Activated T-cell treated with anti-CD3 and anti-CD28 coated beads, Interleukin-2, amount 50 U/mL, for 4 hours (primary cell): ENCODE measurements around the gene RABL6. TPM values are rescaled to one million over a fixed set of nuclear protein-coding genes. Genes with fewer than 3 reads are reported as not detected.
A peak's percentile ranks its signal among the peaks of the same experiment; 100 is the strongest.
"Not testable (repeated sequence)": the region's sequence is repeated elsewhere in the genome, so short reads cannot be mapped to it uniquely, and the experiment has no call there.

Experiments used
- ATAC-seq, 2 donors: fragments of 200-7000 bp; cut with Tn5 transposase; one replicate each; pipeline ENCODE4 v1.10.0; 2021
- DNase-seq: peaks from one replicate; pipeline ENCODE4 v3.0.0-alpha.2; 2020
- H3K27me3 Mint-ChIP-seq: one replicate; pipeline ENCODE4 v1.8.0; 2021; ENCODE audit warnings: low read depth, mixed read lengths
- H3K36me3 Mint-ChIP-seq: one replicate; pipeline ENCODE4 v1.8.0; 2022; ENCODE audit warnings: mixed read lengths; ENCODE audit not compliant: insufficient read depth
- H3K4me1 Mint-ChIP-seq: one replicate; pipeline ENCODE4 v1.8.0; 2021; ENCODE audit warnings: low read depth, mixed read lengths
- H3K4me3 Mint-ChIP-seq: one replicate; pipeline ENCODE4 v1.8.0; 2021; ENCODE audit warnings: mild to moderate bottlenecking, moderate library complexity, mixed read lengths
- H3K9me3 Mint-ChIP-seq: one replicate; pipeline ENCODE4 v1.8.0; 2021; ENCODE audit warnings: mixed read lengths
- total RNA-seq, 3 donors: library from RNA; stranded (reverse); gene quantifications; one replicate each; pipeline ENCODE4 v1.2.1, GENCODE V29; 2021

The RABL6 gene
- total RNA-seq, 3 donors from 2014 or later: 90.6 to 103 (median 100) TPM

- not testable (repeated sequence) for H3K36me3 Mint-ChIP-seq, H3K9me3 Mint-ChIP-seq
- DNase-seq: peak; percentile 28
- Mint-ChIP-seq H3K4me1 (peaks cover 14% of the 10 kb centered on the region), H3K27me3 (peaks cover 20% of the 10 kb centered on the region), H3K4me3 (peak overlapping the region; percentile 70)
- ATAC-seq: peak; percentile 35 to 56
These were observed 41.2 kb upstream of the RABL6 start for GRCh38 chr9:136766410-136767120.

GRCh38 chr9:136769710-136770191, 38.0 kb upstream of the RABL6 start:
- Mint-ChIP-seq H3K4me3 (no peak overlapping the region), H3K4me1 (peaks cover 14% of the 10 kb centered on the region), H3K9me3 (peaks cover 7% of the 10 kb centered on the region), H3K27me3 (peaks cover 19% of the 10 kb centered on the region), H3K36me3 (no peaks in the 10 kb centered on the region)
- DNase-seq (peak; percentile 48), ATAC-seq (peak; percentile 76 to 80)

- peaks cover 7% of the 10 kb centered on the region for H3K9me3 Mint-ChIP-seq
- no peak for DNase-seq
These were observed 35.8 kb upstream of the RABL6 start for GRCh38 chr9:136771907-136772415.

GRCh38 chr9:136773386-136774044, 34.2 kb upstream of the RABL6 start:
- H3K36me3 Mint-ChIP-seq: no peaks in the 10 kb centered on the region
- H3K4me1 Mint-ChIP-seq: peaks cover 1% of the 10 kb centered on the region
- H3K4me3 Mint-ChIP-seq: no peak overlapping the region
- H3K27me3 Mint-ChIP-seq: peaks cover 18% of the 10 kb centered on the region
- DNase-seq (no peak), ATAC-seq (peak; percentile 61 to 70)
- H3K9me3 Mint-ChIP-seq: peaks cover 7% of the 10 kb centered on the region

More at GRCh38 chr9:136771907-136772415, 35.8 kb upstream of the RABL6 start:
- peaks cover 3% of the 10 kb centered on the region for H3K4me1 Mint-ChIP-seq
- H3K4me3 Mint-ChIP-seq: no peak overlapping the region
- peaks cover 15% of the 10 kb centered on the region for H3K27me3 Mint-ChIP-seq
- no peaks in the 10 kb centered on the region for H3K36me3 Mint-ChIP-seq
- ATAC-seq: no peak

GRCh38 chr9:136774416-136775045, 33.2 kb upstream of the RABL6 start:
- no peak overlapping the region for H3K4me3 Mint-ChIP-seq
- peaks cover 7% of the 10 kb centered on the region for H3K9me3 Mint-ChIP-seq
- peaks cover 1% of the 10 kb centered on the region for H3K4me1 Mint-ChIP-seq
- ATAC-seq: no peak
- DNase-seq: no peak
- no peaks in the 10 kb centered on the region for H3K36me3 Mint-ChIP-seq
- H3K27me3 Mint-ChIP-seq: peaks cover 24% of the 10 kb centered on the region

- H3K36me3 Mint-ChIP-seq: no peaks in the 10 kb centered on the region
- H3K4me1 Mint-ChIP-seq: no peaks in the 10 kb centered on the region
- ATAC-seq (no peak), DNase-seq (no peak)
- H3K9me3 Mint-ChIP-seq: peaks cover 7% of the 10 kb centered on the region
- no peak overlapping the region for H3K4me3 Mint-ChIP-seq
- peaks cover 23% of the 10 kb centered on the region for H3K27me3 Mint-ChIP-seq
These were observed 32.6 kb upstream of the RABL6 start for GRCh38 chr9:136775191-136775590.

- ATAC-seq (no peak), DNase-seq (no peak)
- no peaks in the 10 kb centered on the region for H3K36me3 Mint-ChIP-seq
- H3K4me1 Mint-ChIP-seq: no peaks in the 10 kb centered on the region
- no peak overlapping the region for H3K4me3 Mint-ChIP-seq
- H3K9me3 Mint-ChIP-seq: peaks cover 7% of the 10 kb centered on the region
- H3K27me3 Mint-ChIP-seq: peaks cover 23% of the 10 kb centered on the region
These were observed 30.8 kb upstream of the RABL6 start for GRCh38 chr9:136776947-136777346.

GRCh38 chr9:136777359-136777758, 30.4 kb upstream of the RABL6 start:
- Mint-ChIP-seq H3K9me3 (peaks cover 7% of the 10 kb centered on the region), H3K36me3 (no peaks in the 10 kb centered on the region), H3K4me3 (no peak overlapping the region), H3K4me1 (no peaks in the 10 kb centered on the region), H3K27me3 (peaks cover 23% of the 10 kb centered on the region)
- DNase-seq: no peak
- ATAC-seq: no peak

- H3K4me1 Mint-ChIP-seq: no peaks in the 10 kb centered on the region
- peaks cover 21% of the 10 kb centered on the region for H3K27me3 Mint-ChIP-seq
- H3K9me3 Mint-ChIP-seq: no peaks in the 10 kb centered on the region
- DNase-seq (no peak), ATAC-seq (no peak)
- no peaks in the 10 kb centered on the region for H3K36me3 Mint-ChIP-seq
- H3K4me3 Mint-ChIP-seq: no peak overlapping the region
These were observed 27.9 kb upstream of the RABL6 start for GRCh38 chr9:136779808-136780207.

GRCh38 chr9:136782452-136782851, 25.3 kb upstream of the RABL6 start:
- ATAC-seq: no peak
- Mint-ChIP-seq H3K36me3 (no peaks in the 10 kb centered on the region), H3K4me3 (no peak overlapping the region), H3K4me1 (no peaks in the 10 kb centered on the region), H3K27me3 (peaks cover 20% of the 10 kb centered on the region), H3K9me3 (no peaks in the 10 kb centered on the region)
- DNase-seq: no peak

GRCh38 chr9:136784249-136784996, 23.3 kb upstream of the RABL6 start:
- Mint-ChIP-seq H3K9me3 (no peaks in the 10 kb centered on the region), H3K4me3 (no peak overlapping the region), H3K36me3 (no peaks in the 10 kb centered on the region), H3K4me1 (peaks cover 7% of the 10 kb centered on the region), H3K27me3 (peaks cover 3% of the 10 kb centered on the region)
- DNase-seq (no peak), ATAC-seq (no peak)

GRCh38 chr9:136784997-136785361, 22.8 kb upstream of the RABL6 start:
- Mint-ChIP-seq H3K36me3 (no peaks in the 10 kb centered on the region), H3K9me3 (no peaks in the 10 kb centered on the region), H3K4me3 (no peak overlapping the region), H3K27me3 (peaks cover 3% of the 10 kb centered on the region), H3K4me1 (peaks cover 7% of the 10 kb centered on the region)
- DNase-seq: no peak
- ATAC-seq: peak; percentile 46 to 65

- H3K4me1 Mint-ChIP-seq: peaks cover 10% of the 10 kb centered on the region
- ATAC-seq, H3K36me3 Mint-ChIP-seq, H3K9me3 Mint-ChIP-seq, H3K4me3 Mint-ChIP-seq, DNase-seq, H3K27me3 Mint-ChIP-seq: not testable (repeated sequence)
These were observed 22.0 kb upstream of the RABL6 start for GRCh38 chr9:136785565-136786355.
